ENCODE data around the gene PAF1.
A peak's percentile ranks its signal among the peaks of the same experiment; 100 is the strongest.

PAF1 gene

DNA sequence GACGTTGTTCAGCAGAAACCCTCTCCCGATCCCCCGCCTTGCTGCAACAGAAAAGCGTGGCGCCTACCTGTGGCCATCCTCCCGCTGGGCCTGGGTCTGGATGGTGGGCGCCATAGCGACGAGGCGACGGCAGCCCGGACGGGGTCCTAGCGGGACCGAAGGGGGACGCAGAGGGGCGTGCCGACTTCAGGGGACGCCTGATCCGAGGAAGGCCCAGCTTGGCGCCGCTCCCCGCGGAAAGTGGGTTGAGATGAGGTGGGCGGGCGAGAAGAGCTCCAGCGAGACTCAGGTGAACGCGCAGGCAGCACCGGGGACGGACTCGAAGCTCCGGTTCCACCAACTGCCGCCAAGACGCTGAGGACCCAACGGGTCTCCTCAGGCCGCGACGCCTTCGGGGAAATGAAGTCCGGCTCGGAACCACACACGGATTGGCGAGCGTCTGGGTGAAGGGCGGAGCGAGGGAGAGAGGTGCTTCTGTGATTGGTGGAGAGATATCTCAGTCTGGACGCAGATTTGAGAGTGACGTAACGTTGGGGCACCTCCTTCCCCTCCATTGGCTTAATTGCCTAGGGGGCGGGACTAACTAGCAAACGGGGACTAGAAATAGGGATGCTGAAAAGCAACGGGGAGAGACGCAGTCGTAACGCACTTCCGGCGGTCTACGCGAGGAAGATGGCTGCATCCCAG is at the start of gene PAF1, which contains the start of gene MED29:
Gene PAF1 (minus strand): TSS at position 356 of the 687 bp plus-strand sequence. CDS start 242 bp downstream, at position 114.
Gene MED29 (plus strand): TSS at position 628 of the 687 bp plus-strand sequence. CDS start 45 bp downstream, at position 673.
- peak; percentile 99 for DNase-seq

DNA sequence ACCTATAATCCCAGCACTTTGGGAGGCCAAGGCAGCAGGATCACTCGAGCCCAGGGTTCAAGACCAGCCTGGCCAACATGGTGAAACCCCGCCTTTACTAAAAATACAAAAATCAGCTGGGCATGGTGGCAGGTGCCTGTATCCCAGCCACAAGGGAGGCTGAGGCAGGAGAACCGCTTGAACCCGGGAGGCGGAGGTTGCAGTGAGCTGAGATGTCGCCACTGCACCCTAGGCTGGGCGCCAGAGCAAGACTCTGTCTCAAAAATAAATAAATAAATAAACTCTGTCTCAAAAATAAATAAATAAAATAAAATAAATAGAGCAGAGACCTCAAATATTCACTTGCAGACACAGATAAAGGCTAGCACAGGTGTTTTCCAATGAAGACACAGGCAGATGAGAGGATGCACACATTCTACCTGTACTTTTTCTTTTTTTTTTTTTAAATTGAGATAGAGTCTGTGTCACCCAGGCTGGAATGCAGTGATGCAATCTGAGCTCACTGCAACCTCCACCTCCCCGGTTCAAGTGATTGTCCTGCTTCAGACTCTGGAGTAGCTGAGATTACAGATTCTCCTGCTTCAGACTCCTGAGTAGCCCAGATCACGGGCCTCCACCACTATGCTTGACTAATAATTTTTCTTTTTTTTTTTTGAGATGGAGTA is 47.5 kb upstream of the PAF1 start:
- DNase-seq: peak; percentile 75

DNA sequence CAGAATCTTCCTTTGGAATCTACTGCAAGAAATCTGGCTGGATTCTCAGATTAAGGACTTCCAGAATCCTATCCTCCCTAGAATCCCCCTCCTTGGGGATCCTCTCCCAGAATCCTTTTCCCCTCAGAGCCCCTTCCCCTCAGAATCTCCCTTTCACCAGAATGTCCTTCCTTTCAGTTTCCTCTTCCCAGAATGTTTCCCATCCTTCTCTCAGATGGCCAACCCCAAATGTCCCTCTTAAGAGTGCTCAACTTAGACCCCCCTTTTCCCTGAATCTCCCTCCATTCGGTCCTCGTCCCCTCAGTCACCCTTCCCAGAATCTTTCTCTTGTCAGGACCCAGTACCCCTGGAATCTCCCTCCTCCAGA is 45.4 kb upstream of the PAF1 start:
- DNase-seq: no peak

DNA sequence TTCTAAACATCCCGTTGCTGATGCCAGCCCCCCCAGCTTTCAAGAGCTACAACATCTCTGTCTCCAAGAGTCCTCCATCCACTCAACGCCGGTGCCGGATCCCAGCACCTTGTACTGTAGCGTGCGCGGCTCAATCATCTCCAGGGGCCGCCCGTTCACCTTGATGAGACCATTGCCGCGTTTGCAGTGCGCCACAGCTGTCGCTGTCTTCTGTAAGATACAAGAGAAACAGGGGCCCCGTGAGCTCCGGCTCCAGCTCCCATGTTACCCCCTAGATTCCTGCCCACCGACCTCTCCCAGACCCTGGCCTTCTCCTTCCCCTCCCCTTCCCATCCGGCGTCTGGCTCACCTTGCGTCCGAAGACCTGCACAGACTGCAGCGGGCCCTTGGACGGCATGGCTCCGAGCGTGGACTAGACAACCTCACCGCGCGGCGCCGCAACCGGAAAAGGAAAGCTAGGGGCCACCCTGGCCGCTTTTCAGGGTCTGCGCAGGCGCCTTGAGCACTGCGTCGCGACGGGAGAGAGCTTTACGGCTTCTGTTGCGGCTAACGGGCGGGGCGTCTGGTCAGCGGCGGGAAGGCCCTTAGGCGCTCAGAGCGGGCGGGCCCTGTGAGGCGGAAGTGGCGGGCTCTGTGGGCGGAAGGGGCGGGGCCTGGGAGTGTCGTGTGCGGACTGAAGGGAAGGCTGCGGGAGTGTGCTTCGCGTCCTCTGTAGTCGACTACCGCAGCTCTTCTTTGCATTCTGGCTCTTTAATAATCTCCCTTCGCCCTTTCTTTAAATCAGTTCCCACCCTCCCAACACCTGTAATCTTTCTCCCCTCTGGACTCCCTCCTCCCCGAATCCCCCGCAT is 44.8 kb upstream of the PAF1 start, which contains the start of gene RPS16:
Gene RPS16 (minus strand): TSS at position 451 of the 851 bp plus-strand sequence. CDS start 54 bp downstream, at position 397.
- DNase-seq: peak; percentile 99

DNA sequence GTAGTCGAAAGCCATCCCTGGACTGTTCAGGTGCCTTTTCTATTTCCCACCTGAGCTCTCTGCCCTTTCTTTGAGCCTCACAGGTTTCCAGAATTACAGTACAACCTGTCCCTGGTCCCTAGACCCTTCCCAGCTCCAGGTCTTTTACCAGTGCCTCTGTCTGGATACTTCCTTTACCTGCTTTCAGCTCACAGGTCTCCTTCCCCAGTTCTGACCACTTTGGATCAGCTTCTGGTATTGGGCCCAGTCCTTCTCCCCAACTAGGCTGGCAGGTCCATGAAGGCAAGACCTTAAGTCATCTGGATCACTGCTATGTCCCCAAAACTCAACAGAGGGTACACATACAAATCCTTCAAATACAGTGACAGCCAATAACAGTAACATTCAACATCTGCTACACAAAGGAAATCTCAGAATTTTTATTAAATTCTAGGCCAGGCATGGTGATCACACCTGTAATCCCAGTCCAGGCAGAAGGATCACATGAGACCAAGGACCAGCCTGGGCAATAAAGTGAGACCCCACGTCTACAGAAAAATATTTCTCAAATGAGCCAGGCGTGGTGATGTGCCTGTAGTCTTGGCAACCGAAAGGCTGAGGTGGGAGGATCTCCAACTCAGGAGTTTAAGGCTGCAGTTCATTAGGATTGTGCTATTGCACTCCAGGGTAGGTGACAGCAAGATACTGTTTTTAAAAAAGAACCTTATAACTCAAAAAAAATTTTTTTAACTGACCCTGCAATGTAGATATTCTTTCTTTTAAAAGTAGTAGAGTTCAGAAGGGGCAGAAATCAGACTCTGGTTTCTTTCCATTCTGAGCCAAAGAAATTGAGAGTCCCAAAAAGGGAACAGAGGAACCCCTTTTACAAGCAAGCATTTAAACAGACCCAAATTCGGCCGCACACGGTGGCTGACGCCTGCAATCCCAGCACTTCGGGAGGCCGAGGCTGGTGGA is 43.5 kb upstream of the PAF1 start:
- no peak for DNase-seq

DNA sequence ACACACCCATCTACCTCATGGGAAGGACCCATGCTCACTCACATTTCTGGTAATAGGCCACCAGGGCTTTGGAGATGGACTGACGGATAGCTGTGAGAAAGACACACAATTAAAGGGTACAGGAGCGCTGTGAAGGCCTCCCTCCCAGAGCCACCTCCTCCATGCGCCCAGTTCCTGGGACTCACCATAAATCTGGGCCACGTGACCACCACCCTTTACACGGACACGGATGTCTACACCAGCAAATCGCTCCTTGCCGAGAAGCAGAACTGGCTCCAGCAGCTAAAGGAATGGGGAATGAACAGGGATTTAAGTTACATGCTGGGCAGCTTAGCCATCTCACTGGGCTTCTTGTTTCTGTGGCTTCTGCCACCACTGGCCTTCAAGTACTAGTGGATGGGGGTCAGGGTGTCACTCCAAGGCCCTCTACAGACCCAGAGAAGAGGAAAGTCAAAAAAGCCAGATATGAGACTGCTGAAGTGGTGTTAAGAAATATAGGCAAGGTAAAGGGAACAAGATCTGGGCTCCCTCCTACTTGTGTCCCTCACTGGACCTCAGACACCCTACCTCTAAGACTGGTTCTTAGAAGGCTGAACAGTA is 42.7 kb upstream of the PAF1 start:
- DNase-seq: no peak

DNA sequence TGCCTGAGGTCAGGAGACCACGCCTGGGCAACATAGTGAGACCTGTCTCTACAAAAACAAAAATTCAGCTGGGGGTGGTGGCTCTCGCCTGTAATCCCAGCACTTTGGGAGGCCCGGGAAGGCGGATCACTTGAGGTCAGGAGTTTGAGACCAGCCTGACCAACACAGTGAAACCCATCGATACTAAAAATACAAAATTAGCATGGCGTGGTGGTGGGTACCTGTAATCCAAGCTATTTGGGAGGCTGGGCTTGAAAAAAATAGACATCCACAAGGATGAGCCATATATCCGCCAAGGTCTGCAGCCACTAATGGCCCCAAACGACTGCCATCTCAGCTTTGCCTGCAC is 41.7 kb upstream of the PAF1 start:
- DNase-seq: no peak

DNA sequence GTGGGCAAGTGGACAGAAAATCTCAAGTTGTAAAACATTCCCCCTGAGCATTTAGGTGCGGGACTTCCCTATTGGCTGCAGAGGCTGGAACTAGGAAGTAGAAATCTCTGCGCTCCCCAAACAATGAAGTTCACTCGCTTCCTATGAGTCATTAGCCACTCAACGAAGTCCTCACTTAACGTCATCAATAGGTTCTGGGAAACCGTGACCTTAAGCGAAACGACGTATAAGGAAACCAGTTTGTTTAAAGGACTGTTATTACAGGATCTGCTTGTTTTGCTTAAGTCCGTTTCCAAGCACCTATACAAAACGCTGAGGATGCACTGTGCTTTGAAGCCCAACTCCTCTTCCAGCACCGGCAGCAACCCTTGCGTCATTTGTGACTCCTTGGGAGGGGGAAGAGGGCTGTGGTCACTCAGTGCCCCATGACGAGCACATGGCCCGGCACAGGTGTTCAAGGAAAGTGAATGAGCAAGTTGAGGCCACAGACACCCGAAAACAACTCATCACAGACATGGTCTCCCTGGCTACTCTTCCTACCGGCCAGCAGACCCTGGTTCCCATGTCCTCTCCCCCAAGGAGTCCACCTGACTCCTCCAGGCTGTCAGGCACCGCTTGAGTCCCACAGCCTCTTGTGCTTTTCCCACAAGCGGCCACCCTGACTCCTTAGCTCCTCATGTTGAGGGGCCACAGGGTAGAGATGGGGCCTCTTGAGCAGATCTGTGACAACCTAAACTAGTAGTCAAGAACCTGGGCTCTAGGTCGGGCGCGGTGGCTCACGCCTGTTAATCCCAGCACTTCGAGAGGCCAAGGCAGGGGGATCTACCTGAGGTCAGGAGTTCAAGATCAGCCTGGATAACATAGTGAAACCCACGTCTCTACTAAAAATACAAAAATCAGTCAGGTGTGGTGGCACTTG is 40.0 kb upstream of the PAF1 start:
- DNase-seq: peak; percentile 84

DNA sequence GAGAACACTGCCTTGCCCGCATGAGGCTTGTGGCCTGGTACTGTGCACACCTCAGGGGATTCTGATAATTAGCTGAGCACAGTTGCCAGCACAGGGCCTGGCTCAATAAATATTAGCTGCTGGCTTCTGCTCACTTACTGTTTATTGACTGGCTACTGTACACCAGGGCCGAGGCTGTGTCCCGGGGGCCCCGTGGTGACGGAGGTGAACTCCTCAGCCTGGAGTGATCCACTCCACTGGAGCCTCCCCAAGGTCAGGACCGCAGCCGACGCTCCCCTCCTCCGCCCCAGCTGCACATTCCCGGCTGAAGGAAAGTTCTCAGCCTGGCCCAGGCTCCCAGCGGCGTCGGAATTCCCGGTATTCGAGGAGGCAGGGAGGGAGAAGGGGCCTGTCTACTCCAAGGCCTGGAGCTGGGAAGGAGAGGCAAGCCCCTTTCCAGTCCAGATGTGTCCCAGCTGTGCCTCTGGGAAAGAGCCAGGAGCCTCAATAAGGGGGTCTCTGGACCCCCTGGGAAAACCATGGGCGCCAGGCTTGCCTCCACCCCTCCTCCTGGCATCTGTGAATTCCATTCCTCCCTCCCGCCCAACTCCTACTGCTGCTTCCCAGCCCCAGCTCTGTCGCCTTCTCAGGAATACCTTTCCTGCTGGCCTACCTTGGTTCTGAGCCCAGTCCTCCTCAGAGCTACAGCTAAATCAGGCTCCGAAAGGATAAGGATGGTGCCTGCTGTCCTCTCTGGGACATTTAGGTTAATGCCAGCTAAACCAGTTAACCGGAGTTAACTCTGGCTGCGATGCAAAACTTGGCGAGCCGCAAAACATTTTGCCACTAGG is 37.6 kb upstream of the PAF1 start:
- DNase-seq: peak; percentile 97

DNA sequence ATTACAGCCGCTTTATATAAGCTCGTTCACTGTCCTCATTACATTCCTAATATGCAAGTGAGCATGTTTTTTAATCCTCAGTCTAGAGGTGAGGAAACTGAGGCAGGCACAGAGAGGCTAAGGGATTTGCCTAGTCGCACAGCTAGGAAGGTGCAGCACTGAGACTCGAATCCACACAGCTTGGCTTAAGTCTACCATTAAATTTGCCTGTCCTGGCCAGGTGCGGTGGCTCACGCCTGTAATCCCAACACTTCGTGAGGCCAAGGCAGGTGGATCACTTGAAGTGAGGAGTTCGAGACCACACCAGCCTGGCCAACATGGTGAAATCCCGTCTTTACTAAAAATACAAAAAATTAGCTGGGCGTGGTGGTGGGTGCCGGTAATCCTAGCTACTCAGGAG is 36.8 kb upstream of the PAF1 start:
- no peak for DNase-seq

DNA sequence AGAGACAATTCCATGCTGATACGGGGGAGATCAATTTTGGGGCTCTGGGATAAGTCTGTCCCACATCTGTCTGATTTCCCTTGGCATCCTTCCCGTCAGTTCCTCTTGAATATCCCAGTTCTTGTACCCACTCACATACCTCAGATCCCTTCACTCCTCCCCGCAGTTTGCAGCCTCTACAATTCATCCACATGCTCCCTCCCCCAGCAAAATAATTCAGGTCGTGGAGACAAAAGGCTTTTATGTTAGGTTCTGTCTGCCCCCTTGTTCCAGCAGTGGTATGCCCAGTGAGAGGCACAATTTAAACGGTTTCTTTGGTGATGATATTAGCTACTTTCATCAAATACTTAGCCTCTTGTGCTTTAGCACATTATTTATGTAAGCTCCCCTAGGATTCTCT is 35.3 kb upstream of the PAF1 start:
- DNase-seq: no peak

DNA sequence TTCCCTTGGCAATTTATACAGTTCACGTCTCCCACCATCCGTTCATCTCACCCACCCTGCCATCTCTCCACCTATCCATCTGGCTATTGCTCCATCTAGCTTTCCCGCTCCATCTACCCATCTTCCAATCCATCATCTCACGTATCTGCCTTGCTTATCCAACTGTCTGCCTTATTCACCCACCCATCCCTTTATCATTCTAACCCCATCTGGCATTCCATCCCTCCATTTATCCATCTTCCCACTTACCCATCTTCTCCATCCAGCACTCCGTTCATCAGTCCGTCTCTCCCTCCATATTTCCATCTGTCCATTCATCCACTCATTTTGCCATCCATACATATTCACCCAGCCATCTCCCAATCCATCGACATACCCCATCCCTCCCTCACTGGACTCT is 34.8 kb upstream of the PAF1 start:
- DNase-seq: no peak

DNA sequence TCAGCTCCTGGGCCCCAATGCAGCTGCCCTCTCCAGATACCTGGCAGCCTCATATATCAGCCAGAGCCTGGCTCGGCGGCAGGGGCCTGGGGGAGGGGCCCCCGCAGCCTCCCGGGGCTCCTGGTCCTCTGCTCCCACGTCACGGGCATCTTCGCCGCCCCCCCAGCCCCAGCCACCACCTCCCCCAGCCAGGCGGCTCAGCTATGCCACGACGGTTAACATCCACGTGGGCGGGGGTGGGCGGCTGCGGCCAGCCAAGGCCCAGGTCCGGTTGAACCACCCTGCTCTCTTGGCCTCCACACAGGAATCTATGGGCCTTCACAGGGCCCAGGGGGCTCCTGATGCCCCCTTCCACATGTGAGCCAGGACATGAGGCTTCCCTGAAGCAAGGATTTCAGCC is 34.0 kb upstream of the PAF1 start:
- DNase-seq: no peak

DNA sequence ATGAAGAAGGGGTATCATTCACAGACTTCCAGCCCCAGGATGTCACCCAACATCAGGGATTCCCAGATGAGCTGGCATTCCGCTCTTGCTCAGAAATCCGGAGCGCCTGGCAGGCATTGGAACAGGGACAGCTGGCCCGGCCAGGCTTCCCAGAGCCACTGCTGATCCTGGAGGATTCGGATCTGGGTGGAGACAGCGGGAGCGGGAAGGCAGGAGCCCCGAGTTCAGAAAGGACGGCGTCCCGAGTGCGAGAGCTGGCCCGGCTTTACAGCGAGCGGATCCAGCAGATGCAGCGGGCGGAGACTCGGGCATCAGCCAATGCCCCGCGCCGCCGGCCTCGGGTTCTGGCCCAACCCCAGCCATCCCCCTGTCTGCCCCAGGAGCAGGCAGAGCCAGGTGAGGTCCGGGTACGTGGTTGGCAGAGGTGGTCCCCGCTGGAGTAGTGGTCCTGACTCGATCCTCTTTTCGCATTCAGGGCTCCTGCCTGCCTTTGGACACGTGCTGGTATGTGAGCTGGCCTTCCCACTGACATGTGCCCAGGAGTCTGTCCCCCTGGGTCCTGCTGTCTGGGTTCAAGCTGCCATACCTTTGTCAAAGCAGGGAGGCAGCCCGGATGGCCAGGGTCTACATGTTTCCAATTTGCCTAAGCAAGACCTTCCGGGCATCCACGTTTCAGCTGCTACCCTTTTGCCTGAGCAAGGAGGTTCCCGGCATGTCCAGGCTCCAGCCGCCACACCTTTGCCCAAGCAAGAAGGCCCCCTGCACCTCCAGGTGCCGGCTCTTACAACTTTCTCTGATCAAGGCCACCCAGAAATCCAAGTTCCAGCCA is 32.6 kb upstream of the PAF1 start:
- no peak for DNase-seq

DNA sequence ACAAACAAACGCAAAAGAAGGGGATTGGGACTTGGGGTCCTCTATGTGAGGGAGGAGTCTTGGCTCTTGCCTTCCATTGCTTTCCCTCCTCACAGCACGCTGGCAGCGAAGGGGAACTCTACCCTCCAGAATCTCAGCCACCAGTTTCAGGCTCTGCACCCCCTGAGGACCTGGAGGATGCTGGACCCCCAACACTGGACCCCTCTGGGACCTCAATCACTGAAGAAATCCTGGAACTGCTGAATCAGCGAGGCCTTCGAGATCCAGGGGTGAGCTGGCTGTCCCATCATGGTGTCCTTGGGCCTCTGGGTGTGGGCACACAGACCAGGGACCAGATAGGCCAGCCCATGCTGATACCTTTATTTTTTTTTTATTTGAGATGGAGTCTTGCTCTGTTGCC is 31.1 kb upstream of the PAF1 start:
- no peak for DNase-seq

DNA sequence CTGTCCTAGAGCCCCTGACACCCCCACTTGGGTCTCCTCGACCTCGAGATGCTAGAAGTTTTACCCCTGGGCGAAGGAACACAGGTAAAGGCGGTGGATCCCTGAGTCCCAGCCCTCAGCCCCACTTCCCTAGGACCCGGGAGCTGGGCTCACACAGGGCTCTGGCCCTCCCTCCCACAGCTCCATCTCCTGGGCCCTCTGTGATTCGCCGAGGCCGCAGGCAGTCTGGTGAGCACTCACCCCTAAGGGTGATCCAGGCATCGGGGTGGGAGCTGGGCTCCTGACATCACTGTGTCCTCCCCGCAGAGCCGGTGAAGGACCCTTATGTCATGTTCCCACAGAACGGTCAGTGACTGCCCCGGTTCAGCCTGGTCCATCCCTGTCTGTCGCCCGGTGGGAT is 29.9 kb upstream of the PAF1 start:
- no peak for DNase-seq

DNA sequence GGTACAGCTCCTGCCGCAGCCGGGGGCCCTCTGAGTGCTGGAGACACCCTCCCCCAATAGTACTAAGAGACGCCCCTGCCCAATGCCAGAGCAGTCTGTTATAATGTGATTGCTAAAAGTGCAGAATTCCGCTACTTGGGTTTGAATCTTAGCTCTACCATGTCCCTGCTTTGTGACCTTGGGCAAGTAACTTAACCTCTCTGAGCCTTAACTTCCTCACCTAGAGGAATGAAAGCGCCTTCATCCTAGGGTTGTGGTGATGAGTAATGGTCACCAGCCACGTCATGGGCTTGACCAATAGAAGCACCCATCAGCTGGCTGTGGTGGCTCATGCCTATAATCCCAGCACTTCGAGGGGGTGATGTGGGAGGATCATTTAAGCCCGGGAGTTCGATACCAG is 28.1 kb upstream of the PAF1 start:
- no peak for DNase-seq

DNA sequence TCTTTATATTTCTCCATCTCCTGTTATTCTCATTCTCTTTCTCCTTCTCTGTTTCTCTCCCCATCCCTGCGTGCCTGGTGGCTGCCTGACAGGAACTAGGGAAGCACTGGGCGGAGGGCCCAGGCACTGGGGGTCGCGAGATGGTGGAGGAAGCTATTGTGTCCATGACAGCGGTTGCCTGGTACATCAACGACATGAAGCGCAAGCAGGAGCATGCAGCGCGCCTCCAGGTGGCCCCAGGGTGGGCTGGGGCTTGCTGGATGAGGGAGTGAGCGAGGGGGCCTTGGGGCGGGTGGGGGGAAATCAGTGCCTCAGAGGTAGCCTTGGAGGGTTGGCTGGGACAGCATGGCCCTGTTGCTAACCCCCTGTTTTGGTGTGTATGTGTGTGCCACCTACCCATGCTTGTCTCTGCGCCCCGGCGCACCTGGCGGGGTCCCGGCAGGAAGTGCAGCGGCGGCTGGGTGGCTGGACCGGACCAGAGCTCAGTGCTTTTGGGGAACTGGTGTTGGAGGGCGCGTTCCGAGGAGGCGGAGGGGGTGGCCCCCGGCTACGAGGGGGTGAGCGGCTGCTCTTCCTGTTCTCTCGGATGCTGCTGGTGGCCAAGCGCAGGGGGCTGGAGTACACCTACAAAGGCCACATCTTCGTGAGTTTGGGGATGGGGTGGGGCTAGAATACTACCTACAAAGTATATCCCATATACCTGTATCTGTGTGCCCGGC is 26.7 kb upstream of the PAF1 start:
- DNase-seq: no peak

Data from islet precursor cell (in vitro differentiated cells).